ENCODE measurements around the gene TMEM263. TPM values are rescaled to one million over a fixed set of nuclear protein-coding genes. Genes with fewer than 3 reads are reported as not detected.

TMEM263 gene
- total and polyA plus RNA-seq, 9 of the 15 experiments (the other 6 are each of a cell fraction or from before 2014, with no cell fraction given) = 12.6 to 36.7 (median 24.4) TPM

DNA sequence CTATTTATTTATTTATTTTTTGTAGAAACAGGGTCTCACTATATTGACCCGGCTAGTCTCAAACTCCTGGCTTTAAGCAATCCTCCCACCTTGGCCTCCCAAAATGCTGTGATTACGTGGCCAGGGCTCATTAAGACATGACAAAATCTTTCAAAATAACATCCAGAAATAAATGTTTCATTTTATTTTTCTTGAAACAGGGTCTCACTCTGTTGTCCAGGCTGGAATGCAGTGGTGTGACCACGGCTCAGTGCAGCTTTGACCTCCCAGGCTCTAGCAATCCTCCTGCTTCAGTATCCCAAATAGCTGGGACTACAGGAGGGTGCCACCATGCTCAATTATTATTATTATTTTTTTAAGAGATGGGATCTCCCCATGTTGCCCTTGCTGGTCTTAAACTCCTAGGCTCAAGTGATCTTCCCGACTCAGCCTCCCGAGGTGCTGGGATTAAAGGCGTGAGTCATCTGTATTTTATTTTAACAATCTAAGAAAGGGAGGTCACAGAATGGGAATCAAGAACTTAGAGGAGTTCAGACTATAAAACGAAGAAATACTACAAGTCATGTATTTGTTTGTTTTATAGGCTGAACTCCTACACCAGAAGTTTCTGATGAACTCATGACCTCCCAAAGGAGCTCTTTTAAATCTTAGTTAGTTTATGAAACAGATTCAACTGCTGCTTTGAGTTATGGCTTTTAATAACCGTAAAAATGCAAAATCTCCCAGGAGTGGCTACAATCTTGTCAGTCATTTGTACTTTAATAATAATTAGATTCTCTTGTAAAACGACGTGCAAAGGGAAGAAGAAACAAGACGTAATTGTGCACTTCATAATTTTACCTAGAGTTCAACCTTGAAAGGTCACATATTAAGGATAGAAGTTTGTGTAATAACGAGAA is 2.1 kb upstream of the TMEM263 start (continued):
- TF ChIP-seq ZNF324 (CRISPR knock-in tag; IDR thresholded peaks at IDR 0.05) (no peak), TAF7 (tag; IDR thresholded peaks at IDR 0.05) (no peak), FOSL1 (tag; conservative IDR thresholded peaks at IDR 0.05) (0 out of 2 replicates have a peak, but pooled peaks have one; percentile 15), RBM25 (IDR thresholded peaks at IDR 0.05; ENCODE audit: low read depth, low read length, severe bottlenecking) (peak; percentile 60), ADNP (tag; IDR thresholded peaks at IDR 0.05) (peak; percentile 48; the same call in 1 of the 2 replicates), ILF3 (IDR thresholded peaks at IDR 0.05; ENCODE audit: borderline replicate concordance) (0 out of 2 replicates have a peak, but pooled peaks have one; percentile 30), XRCC4 (IDR thresholded peaks at IDR 0.05; ENCODE audit: extremely low read depth, insufficient read depth, insufficient read length) (no peak), YY1 (IDR thresholded peaks at IDR 0.05; ENCODE audit: borderline replicate concordance in 1 of 3, control insufficient read depth in 1 of 3, extremely low read depth in 1 of 3, insufficient read depth in 3 of 3, insufficient read length in 1 of 3, insufficient replicate concordance in 2 of 3, low read depth in 1 of 3, low read length in 2 of 3) (no peak), ZNF121 (CRISPR knock-in tag; conservative IDR thresholded peaks at IDR 0.05) (peak; percentile 95), JUND (IDR thresholded peaks at IDR 0.05; ENCODE audit: borderline replicate concordance, low read depth, low read length) (no peak), JUND (tag; IDR thresholded peaks at IDR 0.05; ENCODE audit: borderline replicate concordance, low read depth, low read length) (no peak), RCOR1 (IDR thresholded peaks at IDR 0.05; ENCODE audit: borderline replicate concordance in 1 of 2, low read depth in 2 of 2, low read length in 2 of 2) (no peak), ZNF24 (IDR thresholded peaks at IDR 0.05) (no peak), RBM22 (IDR thresholded peaks at IDR 0.05; ENCODE audit: low read depth, low read length, poor library complexity, severe bottlenecking) (no peak), TBL1XR1 (IDR thresholded peaks at IDR 0.05; ENCODE audit: low read length in 2 of 2) (no peak), NR1H2 (CRISPR knock-in tag; IDR thresholded peaks at IDR 0.05) (no peak), HEY1 (CRISPR knock-in tag; IDR thresholded peaks at IDR 0.05; ENCODE audit: borderline replicate concordance) (no peak), MYBL2 (IDR thresholded peaks at IDR 0.05; ENCODE audit: low read depth) (no peak), MYBL2 (CRISPR knock-in tag; IDR thresholded peaks at IDR 0.05; ENCODE audit: borderline replicate concordance) (no peak)
- TF ChIP-seq, protein P1, sequence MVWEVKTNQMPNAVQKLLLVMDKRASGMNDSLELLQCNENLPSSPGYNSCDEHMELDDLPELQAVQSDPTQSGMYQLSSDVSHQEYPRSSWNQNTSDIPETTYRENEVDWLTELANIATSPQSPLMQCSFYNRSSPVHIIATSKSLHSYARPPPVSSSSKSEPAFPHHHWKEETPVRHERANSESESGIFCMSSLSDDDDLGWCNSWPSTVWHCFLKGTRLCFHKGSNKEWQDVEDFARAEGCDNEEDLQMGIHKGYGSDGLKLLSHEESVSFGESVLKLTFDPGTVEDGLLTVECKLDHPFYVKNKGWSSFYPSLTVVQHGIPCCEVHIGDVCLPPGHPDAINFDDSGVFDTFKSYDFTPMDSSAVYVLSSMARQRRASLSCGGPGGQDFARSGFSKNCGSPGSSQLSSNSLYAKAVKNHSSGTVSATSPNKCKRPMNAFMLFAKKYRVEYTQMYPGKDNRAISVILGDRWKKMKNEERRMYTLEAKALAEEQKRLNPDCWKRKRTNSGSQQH (CRISPR knock-in tag; IDR thresholded peaks at IDR 0.05) = no peak
- TF ChIP-seq, protein P2, sequence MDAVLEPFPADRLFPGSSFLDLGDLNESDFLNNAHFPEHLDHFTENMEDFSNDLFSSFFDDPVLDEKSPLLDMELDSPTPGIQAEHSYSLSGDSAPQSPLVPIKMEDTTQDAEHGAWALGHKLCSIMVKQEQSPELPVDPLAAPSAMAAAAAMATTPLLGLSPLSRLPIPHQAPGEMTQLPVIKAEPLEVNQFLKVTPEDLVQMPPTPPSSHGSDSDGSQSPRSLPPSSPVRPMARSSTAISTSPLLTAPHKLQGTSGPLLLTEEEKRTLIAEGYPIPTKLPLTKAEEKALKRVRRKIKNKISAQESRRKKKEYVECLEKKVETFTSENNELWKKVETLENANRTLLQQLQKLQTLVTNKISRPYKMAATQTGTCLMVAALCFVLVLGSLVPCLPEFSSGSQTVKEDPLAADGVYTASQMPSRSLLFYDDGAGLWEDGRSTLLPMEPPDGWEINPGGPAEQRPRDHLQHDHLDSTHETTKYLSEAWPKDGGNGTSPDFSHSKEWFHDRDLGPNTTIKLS (IDR thresholded peaks at IDR 0.05; ENCODE audit: borderline replicate concordance, low read depth) = no peak
- TF ChIP-seq, protein P3, sequence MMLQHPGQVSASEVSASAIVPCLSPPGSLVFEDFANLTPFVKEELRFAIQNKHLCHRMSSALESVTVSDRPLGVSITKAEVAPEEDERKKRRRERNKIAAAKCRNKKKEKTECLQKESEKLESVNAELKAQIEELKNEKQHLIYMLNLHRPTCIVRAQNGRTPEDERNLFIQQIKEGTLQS (IDR thresholded peaks at IDR 0.05) = peak; percentile 23; the same call in 1 of the 2 replicates
- TF ChIP-seq, protein P3 (CRISPR knock-in tag; conservative IDR thresholded peaks at IDR 0.05) = no peak
